Measurements from ENCODE around the gene DHRS9.
"Not testable (repeated sequence)": the region's sequence is repeated elsewhere in the genome, so short reads cannot be mapped to it uniquely, and the experiment has no call there.

Gene DHRS9

GRCh38 chr2:169136428-169136827, 67.1 kb downstream of the DHRS9 start:
- not testable (repeated sequence) for DNase-seq (ENCODE audit: low spot score)

GRCh38 chr2:169136885-169137534, 67.6 kb downstream of the DHRS9 start:
- no peak for DNase-seq (ENCODE audit: low spot score)

GRCh38 chr2:169137924-169138323, 68.6 kb downstream of the DHRS9 start:
- DNase-seq (ENCODE audit: low spot score) = no peak

- DNase-seq (ENCODE audit: low spot score) = no peak
Observed at GRCh38 chr2:169139145-169139544, 69.8 kb downstream of the DHRS9 start.

GRCh38 chr2:169139993-169140767, 70.8 kb downstream of the DHRS9 start:
- DNase-seq (ENCODE audit: low spot score) = no peak

- peak; percentile 77 for DNase-seq (ENCODE audit: low spot score)
Observed at GRCh38 chr2:169141713-169142352, 72.5 kb downstream of the DHRS9 start.

GRCh38 chr2:169143998-169144397, 74.6 kb downstream of the DHRS9 start:
- DNase-seq (ENCODE audit: low spot score) = no peak

All from RKO (cell line).